Mononuclear cell (primary cell): ENCODE measurements around the gene ASB1. TPM values are rescaled to one million over a fixed set of nuclear protein-coding genes. Genes with fewer than 3 reads are reported as not detected.
"Not testable (repeated sequence)": the region's sequence is repeated elsewhere in the genome, so short reads cannot be mapped to it uniquely, and the experiment has no call there.

Experiments
- H3K27me3 ChIP-seq: 2 replicates; pipeline ENCODE4 v1.6.0; 2011; ENCODE audit warnings: low read length, control low read depth; ENCODE audit not compliant: insufficient read depth
- H3K4me1 ChIP-seq: 2 replicates; pipeline ENCODE4 v1.5.1; 2011; ENCODE audit warnings: mild to moderate bottlenecking, low read length, control low read depth; ENCODE audit not compliant: insufficient read depth
- H3K4me3 ChIP-seq: 2 replicates; pipeline ENCODE4 v1.5.1; 2011; ENCODE audit warnings: mild to moderate bottlenecking, low read length, moderate library complexity
- H3K9me3 ChIP-seq: 2 replicates; pipeline ENCODE4 v1.5.1; 2011; ENCODE audit warnings: low read depth, mild to moderate bottlenecking, control low read depth, low read length
- total RNA-seq: library from RNA; depleted of rRNA; stranded (reverse); fragments of >200 nt; gene quantifications from one replicate; pipeline ENCODE4 v1.2.3, GENCODE V29; 2012

ASB1 gene
- total RNA-seq, 1 donor: 10.5 TPM

DNA sequence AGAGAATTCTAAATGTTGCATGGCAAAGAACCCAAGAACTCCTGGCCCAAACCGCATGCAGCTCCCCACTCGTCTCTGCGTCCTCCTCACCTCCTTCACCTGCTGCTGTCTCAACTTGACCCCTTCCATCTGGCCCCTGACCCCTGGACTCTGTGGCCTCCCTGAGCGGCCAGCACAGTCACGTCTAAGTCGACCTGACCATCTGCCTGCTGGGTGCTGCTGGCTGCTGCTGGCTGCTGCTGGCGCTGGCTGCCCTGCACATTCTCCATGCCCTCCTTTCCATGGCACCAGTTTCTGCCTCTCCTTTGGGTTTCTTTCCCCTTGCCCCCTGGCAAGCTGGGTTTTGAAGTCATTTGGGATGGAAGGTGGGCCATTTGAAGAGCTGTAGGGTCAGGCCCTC lies 30.1 kb upstream of the ASB1 start:
- no peaks in the 10 kb centered on the region for H3K4me1 ChIP-seq
- no peak overlapping the region for H3K4me3 ChIP-seq
- no peaks in the 10 kb centered on the region for H3K9me3 ChIP-seq
- H3K27me3 ChIP-seq: no peaks in the 10 kb centered on the region

DNA sequence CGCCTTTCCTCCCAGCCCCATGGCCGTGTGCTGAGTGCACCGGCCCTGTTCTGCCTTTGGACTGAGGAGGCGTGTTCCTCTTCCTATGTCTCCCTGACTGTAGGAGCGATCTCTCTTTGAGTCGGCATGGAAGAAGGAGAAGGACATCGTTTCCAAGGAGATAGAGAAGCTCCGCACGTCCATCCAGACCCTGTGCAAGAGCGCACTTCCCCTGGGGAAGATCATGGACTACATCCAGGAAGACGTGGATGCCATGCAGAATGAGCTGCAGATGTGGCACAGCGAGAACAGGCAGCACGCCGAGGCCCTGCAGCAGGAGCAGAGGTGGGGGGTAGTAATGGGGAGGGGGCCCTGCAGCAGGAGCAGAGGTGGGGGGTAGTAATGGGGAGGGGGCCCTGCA lies 29.4 kb upstream of the ASB1 start:
- no peaks in the 10 kb centered on the region for H3K4me1 ChIP-seq
- H3K4me3 ChIP-seq: no peak overlapping the region
- no peaks in the 10 kb centered on the region for H3K27me3 ChIP-seq
- no peaks in the 10 kb centered on the region for H3K9me3 ChIP-seq

DNA sequence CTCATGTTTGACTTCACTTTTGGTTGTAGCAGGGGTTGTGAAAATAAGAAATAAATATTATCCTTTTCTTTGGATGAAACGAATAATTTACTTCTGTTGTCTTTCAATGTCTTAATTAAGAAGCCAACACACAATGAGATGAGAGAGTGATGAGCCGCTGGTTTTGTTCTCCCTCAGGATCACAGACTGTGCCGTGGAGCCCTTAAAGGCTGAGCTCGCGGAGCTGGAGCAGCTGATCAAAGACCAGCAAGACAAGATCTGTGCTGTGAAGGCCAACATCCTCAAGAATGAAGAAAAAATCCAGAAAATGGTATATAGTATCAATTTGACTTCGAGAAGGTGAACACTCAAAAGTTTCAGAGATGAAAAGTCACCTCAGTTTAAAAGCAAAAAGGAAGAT lies 28.1 kb upstream of the ASB1 start:
- Histone ChIP-seq H3K27me3 (no peaks in the 10 kb centered on the region), H3K4me3 (no peak overlapping the region), H3K9me3 (no peaks in the 10 kb centered on the region), H3K4me1 (no peaks in the 10 kb centered on the region)

DNA sequence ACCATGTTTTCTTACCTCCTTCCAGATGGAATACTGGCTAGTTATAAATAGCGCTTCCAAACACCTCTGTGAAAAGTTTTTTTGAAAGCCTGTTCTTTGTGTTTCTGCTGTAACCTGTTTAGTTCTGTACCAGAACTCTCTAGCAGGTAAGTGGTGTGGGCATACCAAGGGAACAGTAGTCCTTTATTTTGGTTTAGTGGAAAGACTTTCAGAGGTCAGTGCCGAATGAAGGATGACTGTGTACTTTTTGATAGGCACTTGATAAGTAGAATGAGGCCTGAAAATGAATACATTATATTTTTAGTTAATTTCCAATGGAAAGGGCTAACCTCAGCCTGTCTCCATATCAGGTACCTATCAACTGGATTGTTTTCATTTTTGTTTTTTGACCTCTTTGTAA lies 27.6 kb upstream of the ASB1 start:
- no peaks in the 10 kb centered on the region for H3K27me3 ChIP-seq
- H3K9me3 ChIP-seq: no peaks in the 10 kb centered on the region
- no peaks in the 10 kb centered on the region for H3K4me1 ChIP-seq
- H3K4me3 ChIP-seq: no peak overlapping the region

- H3K9me3 ChIP-seq: no peaks in the 10 kb centered on the region
- no peak overlapping the region for H3K4me3 ChIP-seq
- peaks cover 7% of the 10 kb centered on the region for H3K4me1 ChIP-seq
- H3K27me3 ChIP-seq: no peaks in the 10 kb centered on the region
Observed at GRCh38 chr2:238401551-238401950, 25.2 kb upstream of the ASB1 start.

GRCh38 chr2:238403632-238404405 lies 22.9 kb upstream of the ASB1 start:
- H3K9me3 ChIP-seq: no peaks in the 10 kb centered on the region
- H3K4me1 ChIP-seq: peaks cover 7% of the 10 kb centered on the region
- no peak overlapping the region for H3K4me3 ChIP-seq
- no peaks in the 10 kb centered on the region for H3K27me3 ChIP-seq

DNA sequence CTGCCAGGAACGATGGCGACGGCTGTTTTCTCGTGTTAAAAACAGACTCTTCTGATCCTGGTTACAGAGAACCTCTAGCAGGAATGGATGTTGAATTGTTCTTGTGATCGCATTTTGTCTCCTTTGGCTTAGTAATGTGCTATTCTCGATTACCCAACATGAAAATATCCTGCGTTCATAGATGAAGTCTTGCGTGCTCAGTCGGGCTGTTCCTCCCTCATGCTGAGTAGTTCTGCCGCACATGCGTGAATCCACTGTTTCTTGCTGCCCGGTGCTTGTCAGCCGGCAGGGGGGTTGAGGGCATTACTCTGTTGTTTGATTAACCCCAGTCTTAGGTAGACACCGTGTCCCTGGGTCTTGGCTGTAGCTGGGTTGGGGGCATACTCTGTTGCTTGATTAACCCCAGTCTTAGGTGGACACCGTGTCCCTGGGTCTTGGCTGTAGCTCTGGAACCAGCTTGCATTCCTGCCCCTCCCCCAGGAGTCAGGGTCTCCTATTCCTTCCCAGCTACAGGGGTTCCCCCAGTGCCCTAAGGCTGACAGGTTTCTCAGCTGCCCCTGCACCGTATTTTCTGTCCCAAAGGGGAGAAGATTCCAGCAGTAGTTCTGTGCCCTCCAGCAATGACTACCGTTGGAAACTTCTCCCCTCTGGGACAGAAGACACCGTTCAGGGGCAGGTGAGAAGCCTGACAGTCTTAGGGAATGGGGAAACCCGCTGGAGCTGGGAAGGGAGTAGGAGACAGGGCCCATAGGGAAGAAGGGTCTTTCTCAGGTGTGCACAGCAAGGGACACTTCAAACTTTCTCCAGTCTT lies 22.1 kb upstream of the ASB1 start:
- peaks cover 7% of the 10 kb centered on the region for H3K4me1 ChIP-seq
- no peaks in the 10 kb centered on the region for H3K27me3 ChIP-seq
- no peaks in the 10 kb centered on the region for H3K9me3 ChIP-seq
- H3K4me3 ChIP-seq: no peak overlapping the region

GRCh38 chr2:238405217-238405555 lies 21.5 kb upstream of the ASB1 start:
- H3K4me3 ChIP-seq, H3K27me3 ChIP-seq, H3K9me3 ChIP-seq, H3K4me1 ChIP-seq: not testable (repeated sequence)

DNA sequence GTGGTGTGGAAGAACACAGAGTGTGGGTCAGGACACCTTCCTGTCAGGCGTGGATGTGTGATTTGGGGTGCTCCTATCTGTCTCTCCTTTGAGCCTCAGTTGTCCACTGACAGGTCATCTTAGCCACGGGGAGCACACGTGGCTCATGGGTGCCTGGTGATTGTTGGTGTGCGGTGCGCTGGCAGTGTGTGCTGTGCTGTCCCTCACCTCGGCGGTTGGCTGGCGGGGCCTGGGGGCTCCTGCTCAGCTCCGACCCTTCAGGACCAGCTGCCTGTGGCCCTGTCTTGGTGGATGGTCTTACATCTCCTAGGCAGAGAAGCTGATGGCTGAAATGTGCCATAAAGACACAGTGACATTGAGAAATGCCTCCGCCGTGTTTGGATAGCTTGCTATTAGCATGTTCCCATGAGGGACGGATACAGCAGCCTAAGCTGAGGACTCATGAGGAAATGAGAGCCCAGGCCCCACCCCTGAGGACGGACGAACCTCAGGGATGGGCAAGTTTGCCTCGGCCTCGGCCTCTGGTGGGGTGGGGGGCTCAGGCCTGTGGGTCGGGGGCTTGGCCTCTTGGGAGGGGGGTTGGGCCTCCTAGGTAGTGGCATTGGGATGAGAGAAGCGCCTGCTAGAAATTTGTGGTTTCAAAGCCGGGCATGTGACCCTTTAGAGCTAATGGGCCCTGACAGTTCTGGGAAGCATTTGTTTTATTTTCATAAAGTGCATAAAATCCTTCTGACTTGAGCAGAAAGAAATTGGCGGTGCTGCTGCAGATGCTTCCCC lies 20.3 kb upstream of the ASB1 start:
- H3K9me3 ChIP-seq: no peaks in the 10 kb centered on the region
- H3K27me3 ChIP-seq: no peaks in the 10 kb centered on the region
- H3K4me1 ChIP-seq: peaks cover 7% of the 10 kb centered on the region
- no peak overlapping the region for H3K4me3 ChIP-seq

- no peaks in the 10 kb centered on the region for H3K27me3 ChIP-seq
- no peak overlapping the region for H3K4me3 ChIP-seq
- H3K4me1 ChIP-seq: peaks cover 7% of the 10 kb centered on the region
- H3K9me3 ChIP-seq: no peaks in the 10 kb centered on the region
Observed at GRCh38 chr2:238406998-238407285, 19.8 kb upstream of the ASB1 start.

DNA sequence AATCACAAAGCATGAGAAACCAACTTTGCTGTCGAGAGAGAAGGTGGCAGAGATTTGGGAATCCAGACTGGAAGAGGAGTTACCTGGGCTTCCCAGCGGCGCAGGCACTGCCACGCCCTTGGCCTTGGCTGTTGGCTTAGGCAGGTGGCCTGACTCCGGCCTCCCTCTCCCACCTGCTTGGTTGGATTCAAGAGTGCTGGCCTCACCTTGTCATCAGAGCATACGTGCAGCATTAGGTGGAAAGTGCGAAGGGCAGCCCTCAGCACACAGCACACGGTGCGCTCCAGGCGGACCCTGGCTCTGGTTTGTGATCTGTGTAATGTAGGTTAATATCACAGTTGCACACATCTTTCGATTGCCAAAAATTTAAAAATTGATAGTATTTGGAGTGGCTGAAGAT lies 19.2 kb upstream of the ASB1 start:
- no peak overlapping the region for H3K4me3 ChIP-seq
- no peaks in the 10 kb centered on the region for H3K9me3 ChIP-seq
- peaks cover 7% of the 10 kb centered on the region for H3K4me1 ChIP-seq
- H3K27me3 ChIP-seq: no peaks in the 10 kb centered on the region

GRCh38 chr2:238408615-238409340 lies 17.9 kb upstream of the ASB1 start:
- H3K27me3 ChIP-seq: no peaks in the 10 kb centered on the region
- peaks cover 7% of the 10 kb centered on the region for H3K4me1 ChIP-seq
- no peaks in the 10 kb centered on the region for H3K9me3 ChIP-seq
- no peak overlapping the region for H3K4me3 ChIP-seq

- Histone ChIP-seq H3K9me3 (no peaks in the 10 kb centered on the region), H3K4me1 (peaks cover 7% of the 10 kb centered on the region), H3K4me3 (no peak overlapping the region), H3K27me3 (no peaks in the 10 kb centered on the region)
Observed at GRCh38 chr2:238409341-238410199, 17.2 kb upstream of the ASB1 start.

GRCh38 chr2:238412067-238412767 lies 14.5 kb upstream of the ASB1 start:
- H3K4me3 ChIP-seq: no peak overlapping the region
- H3K27me3 ChIP-seq: no peaks in the 10 kb centered on the region
- no peaks in the 10 kb centered on the region for H3K4me1 ChIP-seq
- H3K9me3 ChIP-seq: no peaks in the 10 kb centered on the region
